Suppressor macrophage treated with lipopolysaccharide for 1 hour (primary cell): ENCODE results near the gene RIPOR2.

Experiments used
- DNase-seq, 3 donors: peaks; one replicate each; pipeline ENCODE4 v3.0.0-alpha.2; 2020 to 2022

RIPOR2 gene

DNA sequence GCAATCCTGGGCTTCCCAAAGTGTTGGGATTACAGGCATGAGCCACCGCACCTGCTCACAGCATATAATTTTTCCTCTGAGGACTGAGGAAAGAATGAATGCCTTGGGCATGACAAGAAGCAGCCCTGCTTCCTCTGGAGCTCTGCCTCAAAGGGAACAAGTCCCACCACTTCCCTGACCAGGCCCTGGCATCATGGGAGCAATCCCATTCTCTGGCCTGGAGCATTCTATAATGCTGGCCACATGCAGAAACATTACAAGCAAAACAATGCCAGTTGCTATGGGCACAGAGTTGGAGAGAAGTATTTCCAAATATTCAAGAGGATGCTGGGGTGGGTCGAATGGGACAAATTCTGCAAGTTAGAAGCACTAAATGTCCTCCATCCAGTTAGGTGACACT lies 95.6 kb downstream of the RIPOR2 start:
- DNase-seq = no peak

DNA sequence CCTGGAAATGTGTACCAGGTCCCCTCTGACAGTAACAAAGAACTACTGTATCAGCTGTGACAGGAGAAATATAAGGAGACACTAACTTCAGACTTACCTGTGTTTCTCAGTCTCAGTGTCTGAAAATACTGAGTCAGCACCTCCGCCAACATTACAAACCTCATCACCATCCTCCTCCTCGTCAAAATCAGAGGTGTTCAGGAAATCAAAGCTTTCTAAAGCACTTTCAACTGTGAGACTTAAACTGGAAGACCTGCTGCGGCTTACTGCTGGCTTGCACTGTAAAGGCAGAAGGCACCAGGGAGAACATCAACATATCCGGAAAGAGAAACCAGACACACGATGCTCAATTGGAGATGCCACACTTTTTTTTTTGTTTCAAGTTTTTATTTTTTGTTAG lies 96.8 kb downstream of the RIPOR2 start:
- DNase-seq = no peak

DNA sequence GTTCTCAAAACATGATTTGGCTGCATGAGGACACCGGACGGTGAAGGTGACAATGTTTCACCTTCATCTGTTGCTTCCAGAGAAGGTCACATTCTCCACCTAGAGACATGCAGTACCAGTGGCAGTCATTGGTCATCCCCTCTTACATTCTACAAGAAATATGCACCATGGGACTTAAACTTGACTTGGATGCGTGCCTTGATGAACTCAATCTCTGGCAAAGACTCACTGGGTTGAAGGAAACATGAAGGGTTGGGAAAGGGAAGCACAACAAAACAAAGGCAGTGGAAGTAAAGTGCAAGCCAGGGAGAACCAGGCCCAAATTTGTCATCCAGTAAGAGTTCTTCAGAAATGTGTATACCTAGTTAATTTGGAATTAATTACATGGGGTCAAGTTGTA lies 97.7 kb downstream of the RIPOR2 start:
- no peak for DNase-seq

DNA sequence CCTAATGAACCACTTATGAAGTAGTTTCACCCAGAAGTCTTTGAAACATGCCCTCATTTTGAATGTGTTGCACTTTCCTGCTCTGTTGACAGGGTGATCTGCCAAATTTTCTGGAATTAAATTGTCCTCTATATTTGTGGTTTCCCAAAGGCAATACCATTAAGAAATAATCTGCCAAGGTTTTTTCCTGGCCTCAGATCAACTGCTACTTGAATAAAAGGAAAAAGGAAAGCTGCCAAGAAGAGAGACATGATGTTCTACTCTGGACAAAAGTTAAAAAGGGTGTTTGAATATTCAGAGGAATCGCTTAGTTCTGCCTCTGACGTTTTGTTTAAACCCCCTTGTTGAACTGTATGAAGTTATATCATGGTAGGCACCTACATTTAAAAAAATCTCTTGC lies 99.7 kb downstream of the RIPOR2 start:
- no peak for DNase-seq

DNA sequence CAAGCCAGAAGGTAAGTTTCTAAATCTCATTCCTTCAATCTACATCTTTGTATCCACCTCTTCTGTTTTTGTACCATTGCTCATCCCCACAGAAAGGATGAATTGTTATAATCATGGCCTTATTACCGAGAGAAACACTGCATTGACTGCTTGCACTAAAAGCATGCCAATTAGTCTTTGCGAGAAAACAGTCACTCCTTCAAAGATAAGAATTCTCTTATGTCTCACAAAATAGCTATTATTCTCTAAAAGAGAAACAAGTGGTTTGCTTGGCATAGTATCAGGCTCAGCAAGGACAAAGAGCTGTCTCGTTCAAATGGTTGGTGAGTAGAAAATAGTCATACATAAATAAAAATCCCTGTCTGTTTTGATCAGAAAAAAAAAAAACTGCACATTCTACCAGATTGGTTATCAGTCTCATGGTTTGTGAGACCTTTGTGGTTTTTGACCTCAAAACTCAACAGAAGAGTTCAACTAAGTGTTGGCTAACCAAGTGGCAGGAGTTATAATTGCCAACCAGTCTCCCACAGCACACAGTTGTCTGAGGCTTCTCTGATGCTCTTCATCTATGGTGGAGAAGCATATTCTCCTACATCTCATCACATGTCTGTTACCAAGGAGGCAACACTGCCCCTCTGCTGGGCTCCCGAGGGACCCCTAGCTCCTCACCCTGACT lies 101.9 kb downstream of the RIPOR2 start:
- no peak for DNase-seq

DNA sequence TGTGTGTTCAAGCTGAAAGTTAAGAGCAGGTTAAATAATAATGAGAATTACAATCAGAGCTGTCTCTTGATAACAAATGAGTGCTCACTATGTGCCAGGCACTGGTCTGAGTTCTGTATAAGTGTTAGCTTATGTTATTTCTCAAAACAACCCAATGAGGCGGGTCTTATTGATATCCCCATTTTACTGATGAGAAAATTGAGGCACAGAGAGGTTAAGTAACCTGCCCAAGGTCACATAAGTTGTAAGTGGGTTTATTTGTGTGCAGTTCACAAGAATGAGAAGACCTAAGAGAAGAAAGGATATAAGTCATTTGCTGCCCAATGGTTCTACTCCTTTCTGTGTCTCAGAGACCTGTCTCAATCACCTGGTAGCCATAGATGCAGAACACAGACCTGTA lies 103.0 kb downstream of the RIPOR2 start:
- no peak for DNase-seq

DNA sequence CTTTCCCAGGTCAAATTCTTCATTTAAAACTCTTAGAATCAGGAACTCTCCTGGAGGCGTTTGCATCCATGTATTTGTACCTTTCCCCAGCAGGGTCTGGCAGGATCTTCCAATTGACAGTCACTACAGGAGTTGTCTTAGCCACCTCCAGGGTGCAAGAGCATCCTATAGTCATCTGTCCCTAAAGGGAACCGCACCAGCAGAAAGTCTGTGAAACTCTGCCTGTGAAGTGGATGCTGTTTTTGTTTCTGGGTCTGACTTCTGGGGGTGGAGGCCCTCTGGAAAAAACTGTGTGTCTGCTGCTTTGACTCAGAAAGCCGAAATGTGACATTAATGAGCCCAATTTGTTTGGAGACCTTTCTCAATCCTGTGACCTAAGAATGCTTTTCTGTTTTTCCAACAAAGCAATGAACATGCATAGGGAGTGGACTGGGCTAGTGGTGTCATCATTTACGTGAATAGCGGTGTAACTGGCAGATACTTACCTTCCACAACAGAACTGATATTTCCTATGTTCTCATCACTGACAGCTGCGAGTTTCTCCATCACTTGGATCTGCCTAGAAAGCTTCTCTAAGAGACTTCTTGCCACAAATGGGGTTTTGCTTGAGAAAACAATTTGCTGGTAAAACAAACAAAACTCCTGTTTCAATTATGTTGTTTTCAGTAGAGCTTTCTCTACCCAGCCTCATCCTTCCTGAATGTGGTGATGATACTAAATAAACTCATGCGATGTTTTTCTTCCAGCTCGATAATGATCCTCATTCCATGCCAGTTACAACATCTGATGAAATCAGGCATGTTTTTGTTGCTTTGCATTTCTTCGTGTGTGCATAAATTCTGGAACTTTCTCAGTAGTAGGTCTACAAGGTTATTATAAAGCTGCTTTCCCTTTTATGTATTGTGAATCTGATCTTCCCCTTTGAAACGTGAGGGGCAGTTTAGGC lies 103.7 kb downstream of the RIPOR2 start:
- DNase-seq = no peak

DNA sequence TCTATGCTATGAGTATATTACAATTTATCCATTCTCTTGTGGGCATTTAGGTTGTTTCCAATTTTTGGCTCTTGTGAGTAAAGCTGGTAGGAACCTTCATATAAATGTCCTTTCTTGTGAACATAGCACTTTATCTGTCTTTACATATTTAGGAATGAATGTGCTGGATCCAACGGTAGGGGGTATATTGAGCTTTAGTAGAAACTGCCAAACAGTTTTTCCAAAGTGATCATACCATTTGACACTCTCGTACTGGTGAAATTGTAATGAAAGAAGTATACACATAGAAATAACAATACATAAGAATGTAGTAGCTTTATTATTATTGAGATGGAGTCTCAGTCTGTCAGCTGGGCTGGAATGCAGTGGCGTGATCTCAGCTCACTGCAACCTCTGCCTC lies 106.1 kb downstream of the RIPOR2 start:
- no peak for DNase-seq

DNA sequence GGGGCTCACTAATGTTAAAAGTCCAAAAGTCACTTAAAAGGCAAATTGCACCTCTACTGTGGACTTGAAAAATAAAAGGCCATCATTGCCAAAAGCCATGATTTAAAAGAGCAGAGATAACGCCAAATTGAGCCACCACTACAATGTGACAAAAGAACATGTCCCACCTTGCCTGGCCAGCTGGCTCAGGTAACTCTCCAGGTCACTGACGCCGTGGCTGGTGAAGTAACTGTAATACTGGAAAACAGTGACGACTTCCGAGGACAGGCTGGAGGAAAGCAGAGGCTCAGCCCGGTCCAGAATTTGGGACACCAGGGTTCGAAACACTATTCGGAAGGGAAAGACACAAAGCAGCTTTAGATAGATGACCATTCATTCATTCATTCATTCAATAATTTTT lies 107.8 kb downstream of the RIPOR2 start:
- DNase-seq = no peak

DNA sequence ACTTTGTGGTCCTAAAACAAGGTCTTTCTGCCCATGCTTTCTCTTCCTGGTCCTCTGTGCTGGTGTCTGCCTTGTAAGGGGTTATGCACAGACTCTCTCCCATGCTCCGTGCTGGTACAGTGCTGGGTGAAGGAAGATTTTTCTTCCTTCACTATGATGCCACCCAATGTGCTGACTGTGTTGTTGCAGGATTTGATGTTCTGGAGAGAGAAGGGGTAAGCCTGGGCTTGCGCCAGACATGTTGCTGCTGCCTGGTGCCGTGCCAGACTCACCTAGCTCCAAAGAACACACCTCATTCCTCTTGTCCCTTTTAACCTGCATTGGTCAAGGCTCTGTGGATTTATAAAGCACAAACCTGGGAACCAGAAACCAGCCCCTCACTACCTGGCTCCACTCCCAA lies 108.6 kb downstream of the RIPOR2 start:
- DNase-seq = no peak

DNA sequence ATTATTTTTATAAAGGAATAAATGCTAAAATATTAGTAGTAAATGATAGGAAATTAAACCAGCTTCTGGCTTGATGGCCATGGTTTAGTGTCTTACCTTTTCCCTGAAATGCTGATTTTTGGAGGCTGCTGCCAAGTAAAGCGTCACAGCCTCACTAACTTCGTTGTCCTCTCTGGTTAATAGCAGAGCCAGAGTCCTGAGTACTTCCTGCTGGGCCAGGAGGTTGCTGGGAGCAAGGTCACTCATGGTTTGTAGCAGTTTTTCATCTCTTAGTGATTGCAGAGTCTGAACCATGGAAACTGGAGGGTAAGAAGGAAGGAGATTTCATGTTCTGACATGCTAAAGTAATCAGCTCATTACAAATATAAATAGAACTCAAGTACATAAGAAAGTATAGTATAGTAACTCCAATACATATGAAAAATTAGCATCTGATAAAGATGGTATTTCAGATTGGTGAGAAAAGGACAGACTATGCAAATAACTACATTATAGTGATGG lies 110.6 kb downstream of the RIPOR2 start:
- no peak for DNase-seq

DNA sequence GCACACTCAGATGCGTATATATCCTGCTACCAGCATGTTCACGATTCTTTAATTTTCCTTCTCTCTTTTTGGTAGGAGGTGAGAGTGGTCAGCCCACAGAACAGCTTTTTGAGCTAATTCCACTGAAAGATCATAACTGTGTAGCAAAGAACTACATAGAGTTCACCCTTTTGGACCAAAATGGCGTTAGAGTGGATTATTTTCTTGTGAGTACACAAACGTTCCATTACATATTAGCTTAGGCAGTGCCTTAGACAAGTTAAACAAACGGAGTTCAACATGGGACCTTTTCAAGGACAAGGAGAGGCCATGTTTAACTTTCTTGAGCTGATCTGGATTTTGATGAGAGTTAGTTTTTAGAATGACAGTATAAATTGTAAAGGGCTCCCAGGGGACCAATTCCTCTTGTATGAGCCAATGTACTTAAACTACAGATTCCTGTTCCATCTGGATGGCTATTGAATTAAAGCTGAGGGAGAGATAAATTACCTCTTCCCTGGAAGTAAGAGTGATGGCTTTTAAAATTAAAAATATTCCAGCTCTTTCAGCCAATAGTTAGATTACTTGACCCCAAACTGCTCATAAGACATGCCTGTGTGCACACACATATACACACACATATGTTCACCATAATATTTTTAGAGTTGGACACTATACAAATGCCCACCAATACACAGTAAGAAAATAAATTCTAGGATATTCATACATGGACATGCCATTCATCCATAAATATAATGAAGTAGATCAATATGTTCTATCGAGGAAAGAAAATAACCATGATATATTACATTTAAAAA lies 111.4 kb downstream of the RIPOR2 start:
- DNase-seq = no peak

DNA sequence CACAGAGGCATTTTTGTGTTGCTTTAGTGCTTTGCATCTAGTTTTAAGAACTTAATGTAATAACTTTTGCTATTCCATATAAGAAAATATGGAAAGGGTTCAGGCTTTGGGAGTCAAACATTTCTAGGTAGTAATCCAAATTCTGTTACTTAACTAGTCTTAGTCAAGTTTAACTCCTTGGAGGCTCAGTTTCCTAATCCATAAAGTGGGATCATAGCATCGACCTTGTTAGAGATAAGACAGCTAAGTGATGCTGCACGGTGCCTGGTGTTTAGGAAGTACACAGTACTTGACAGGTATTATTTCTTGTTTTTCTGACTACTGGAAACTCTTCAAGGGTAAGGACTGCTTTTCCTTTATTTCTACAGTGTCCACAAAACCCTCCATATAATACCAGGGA lies 112.6 kb downstream of the RIPOR2 start:
- no peak for DNase-seq

DNA sequence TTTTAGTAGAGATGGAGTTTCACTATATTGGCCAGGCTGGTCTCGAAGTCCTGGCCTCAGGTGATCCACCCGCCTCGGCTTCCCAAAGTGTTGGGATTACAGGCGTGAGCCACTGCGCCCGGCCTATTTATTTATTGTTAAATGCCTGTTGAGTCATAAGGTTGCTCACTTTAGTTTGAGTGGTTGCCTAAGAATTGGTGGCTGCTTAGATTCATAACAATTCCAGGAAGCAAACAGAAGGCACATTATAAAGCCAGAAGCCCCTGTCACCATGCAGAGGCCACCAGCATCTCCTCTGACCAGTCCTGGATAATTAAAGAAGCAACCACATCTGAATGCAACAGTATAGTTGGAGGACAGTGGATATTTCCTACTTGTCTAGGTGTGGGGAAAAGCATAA lies 113.1 kb downstream of the RIPOR2 start:
- no peak for DNase-seq

DNA sequence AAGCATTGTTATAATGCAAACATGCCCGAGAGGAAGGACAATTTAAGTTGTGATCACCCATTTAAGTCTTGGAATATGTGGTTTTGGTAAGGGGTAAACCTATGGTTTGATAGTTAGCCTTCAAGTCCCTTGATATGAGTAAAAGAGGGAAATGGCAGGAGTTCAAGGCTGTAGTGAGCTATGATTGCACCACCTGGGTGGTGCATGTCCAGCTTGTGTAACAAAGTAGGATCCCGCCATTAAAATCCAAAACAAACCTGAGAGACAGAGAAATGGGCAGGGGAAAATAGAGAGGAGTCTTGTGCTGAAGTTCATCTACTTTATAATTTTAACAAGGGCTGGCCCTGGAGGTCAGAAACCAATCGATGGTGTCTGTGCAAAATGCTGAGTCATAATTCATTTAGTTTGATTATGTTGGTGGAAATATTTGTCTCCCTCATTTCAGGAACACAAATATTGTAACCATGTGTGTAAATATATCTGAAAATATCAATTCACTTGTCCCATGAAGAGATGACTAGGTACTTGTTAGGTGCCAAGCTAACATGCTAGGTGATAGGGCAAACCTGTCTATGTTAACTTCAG lies 113.8 kb downstream of the RIPOR2 start:
- DNase-seq = no peak

DNA sequence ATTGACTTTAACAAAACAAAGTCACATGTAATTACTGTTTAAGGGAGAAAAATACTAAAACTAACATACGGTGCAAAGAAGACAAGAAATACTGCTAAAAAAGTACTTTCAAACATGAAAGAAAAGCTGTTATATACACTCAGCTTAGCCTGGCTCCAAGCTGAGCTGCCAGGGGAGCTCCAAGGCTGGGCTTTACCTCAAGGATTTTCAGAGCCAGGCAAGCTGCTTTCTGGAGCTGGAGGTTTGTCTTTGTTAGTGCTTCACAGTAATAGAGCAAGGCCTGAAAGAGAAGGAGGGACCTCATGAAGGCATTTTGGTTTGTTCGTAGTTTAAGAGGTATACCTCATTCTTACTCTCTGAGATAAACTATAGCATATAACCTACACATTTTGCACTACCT lies 117.4 kb downstream of the RIPOR2 start:
- no peak for DNase-seq

DNA sequence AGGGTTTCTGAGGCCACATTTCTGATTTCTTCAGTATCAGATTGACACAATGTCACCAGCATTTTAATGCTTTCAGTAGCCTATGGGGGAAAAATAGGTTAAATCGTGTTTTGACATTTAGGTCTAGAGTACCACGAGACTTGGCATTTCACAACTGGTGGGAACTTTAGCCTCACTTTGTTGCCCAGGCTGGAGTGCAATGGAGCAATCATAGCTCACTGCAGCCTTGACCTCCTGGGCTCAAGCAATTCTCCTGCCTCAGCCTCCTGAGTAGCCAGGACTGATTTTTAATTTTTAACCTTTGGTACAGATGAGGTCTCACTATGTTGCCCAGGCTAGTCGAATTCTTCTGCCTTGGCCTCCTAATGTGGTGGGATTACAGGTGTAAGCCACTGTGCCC lies 126.0 kb downstream of the RIPOR2 start:
- DNase-seq = no peak

DNA sequence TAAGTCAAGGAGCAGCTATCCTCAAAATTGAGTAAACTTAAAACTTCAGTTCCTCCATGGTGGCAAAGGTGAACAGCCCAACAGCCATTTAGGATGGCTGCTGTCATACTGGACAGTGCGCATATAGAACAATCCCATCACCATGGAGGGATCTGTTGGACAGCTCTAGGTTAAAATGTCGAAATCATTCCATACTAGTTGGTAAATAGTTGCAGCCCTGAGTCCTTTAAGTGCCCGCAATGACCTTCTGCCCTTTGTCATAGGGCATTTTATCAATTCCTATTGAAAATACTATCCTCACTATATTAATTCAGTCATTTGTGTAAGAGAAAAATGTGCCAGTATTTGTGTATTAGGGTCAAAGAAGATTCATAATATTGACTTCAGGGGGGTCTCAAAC lies 128.2 kb downstream of the RIPOR2 start:
- DNase-seq = no peak

DNA sequence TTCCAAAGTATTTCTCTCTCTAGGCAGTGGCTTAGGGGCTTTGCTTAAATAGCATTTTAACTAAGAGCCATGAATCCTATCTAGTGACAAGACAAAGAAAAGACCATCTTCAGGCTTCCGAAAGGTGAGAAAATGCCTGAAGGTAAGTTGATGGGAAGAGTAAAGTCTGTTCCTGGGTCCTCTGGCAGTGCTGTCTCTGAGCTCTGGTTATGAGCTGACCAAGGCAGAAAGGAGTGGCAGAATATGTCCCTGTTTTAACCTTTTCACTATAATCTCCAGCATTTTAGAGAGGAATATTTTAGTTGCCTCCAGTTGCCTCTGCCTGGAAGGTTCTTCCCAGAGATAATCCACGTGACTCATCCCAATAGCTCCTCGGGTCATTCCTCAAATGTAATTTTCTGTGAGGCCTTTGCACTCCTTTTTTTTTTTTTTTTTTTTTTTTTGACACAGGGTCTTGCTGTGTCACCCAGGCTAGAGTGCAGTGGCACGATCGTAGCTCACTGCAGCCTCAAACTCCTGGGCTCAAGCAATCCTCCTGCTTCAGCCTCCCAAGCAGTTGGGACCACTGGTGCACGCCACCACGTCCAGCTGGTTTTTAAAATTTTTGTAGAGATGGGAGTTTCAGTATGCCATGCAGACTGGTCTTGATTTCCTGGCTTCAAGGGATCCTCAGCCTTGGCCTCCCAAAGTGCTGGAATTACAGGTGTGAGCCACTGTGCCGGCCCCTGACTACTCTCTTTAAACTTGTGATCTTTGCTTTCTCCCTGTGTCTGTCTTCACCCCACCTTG lies 133.3 kb downstream of the RIPOR2 start:
- no peak for DNase-seq

DNA sequence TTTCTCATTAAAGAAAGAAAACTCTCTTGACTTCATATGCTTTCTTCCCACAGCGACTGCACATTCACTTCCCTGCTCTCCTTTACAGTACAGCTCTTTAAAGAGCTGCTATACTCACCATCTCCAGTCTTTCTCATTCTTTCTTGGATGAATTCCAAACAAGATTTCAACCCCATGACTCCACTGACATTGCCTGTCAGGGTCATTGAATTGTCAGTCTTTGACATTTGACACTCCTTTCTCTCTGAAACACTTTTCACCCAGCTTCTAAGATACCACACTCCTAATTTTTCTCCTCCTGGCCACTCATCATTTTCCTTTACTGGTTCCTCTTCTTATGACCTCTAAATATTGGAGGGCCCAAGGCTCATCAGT lies 136.2 kb downstream of the RIPOR2 start:
- DNase-seq = no peak

DNA sequence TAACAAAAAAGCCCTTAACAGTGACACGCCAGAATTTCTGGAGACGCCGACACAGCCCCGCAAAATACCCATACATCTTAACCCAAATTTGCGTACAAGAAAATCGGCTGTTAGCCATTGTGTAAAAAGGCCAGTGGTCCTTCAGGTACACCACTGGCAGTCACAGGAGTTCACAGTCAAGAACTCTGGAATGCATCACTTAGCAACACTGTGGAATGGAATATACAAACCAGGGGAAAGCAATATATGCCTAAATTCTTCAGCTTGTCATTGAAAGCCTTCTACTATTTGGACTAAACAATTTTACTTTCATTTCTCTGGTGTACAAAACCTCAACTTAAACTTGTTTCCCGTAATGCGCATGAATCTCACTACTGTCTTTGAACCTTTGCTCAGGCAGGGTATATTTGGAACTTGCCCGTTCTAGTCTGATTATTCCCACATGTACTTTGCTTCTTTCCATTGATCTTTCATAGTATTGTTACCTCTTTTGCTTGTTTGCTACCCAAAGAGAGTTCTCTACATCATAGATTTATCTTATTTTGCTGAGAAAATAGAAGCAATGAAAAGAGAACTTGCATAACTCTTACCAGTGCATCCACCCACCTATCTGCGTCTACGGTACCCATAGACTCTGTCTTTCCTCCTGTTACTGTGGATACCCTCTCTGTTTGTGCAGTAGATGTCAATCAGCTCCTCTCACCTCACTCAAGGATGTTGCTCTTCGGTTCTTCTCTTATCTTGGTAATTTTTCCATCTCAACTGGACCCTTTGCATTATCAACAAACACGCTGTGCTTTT lies 136.8 kb downstream of the RIPOR2 start, which contains the start of gene ARMH2:
Gene ARMH2, minus strand, starts transcription at position 178 of the 801 bp plus-strand sequence. Its CDS starts 60 bp downstream, at position 118.
- DNase-seq = no peak
